ENCODE measurements around the gene HNRNPU.

Gene HNRNPU

DNA sequence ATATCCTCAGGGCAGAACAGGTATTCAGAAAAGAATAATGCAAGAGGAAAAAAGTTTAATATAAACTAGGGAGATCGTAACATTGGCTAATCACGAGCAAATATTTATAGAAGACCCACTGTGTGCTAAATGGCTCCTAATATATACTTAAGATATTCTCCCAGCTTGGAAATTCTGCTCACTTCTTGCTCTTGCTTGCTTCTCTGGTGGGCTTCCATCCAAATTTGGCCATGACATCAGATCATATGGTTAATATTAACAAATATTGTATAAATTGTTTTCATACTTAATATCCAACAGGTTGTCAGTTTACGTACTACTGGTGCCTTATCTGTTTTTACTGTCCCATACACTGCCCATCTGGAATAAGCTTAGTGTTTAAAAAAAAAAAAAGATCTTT lies 27.8 kb downstream of the HNRNPU start:
- POLR2A ChIA-PET, result interaction anchor here (1.2 to 4.9 kb wide), 6 partner anchors 11 to 206 kb away, joined by 3 to 98 read pairs (median 21); partner anchors contain the start of gene HNRNPU
- H3K9me3 ChIP-seq (ENCODE audit: control insufficient read depth, insufficient read depth, low read depth, low read length), result no peaks in the 10 kb centered on the region
- H3K4me1 ChIP-seq (ENCODE audit: control insufficient read depth, insufficient read depth, low read length), result peaks cover 10% of the 10 kb centered on the region; the same call in 1 of the 2 replicates

DNA sequence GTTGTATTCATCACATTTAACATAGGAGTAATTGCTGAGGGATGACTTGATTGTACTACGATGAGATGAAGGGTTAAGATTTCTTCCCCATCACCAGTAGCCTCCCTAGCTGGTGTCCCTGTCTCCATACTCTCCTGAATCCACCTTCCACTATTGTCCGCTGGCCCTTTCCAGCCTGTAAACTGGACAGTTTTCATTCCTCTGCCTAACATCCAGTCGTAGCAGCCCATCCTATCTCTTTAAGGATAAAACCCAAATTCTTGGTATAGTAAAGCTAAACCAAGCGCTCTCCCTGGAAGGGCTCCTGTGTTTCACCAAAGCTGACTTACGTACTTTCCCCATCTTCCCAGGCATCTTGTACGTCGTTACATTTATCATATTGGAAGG lies 28.2 kb downstream of the HNRNPU start:
- POLR2A ChIA-PET, result interaction anchor here (0.7 to 4.9 kb wide), 9 partner anchors 12 to 207 kb away, joined by 3 to 98 read pairs (median 10); partner anchors contain the start of gene HNRNPU
- CTCF ChIA-PET, result interaction anchor here (0.7 to 2.6 kb wide), 8 partner anchors 12 to 884 kb away, joined by 3 to 18 read pairs (median 5); no protein-coding TSS in a partner anchor
- TF ChIP-seq, protein P1, sequence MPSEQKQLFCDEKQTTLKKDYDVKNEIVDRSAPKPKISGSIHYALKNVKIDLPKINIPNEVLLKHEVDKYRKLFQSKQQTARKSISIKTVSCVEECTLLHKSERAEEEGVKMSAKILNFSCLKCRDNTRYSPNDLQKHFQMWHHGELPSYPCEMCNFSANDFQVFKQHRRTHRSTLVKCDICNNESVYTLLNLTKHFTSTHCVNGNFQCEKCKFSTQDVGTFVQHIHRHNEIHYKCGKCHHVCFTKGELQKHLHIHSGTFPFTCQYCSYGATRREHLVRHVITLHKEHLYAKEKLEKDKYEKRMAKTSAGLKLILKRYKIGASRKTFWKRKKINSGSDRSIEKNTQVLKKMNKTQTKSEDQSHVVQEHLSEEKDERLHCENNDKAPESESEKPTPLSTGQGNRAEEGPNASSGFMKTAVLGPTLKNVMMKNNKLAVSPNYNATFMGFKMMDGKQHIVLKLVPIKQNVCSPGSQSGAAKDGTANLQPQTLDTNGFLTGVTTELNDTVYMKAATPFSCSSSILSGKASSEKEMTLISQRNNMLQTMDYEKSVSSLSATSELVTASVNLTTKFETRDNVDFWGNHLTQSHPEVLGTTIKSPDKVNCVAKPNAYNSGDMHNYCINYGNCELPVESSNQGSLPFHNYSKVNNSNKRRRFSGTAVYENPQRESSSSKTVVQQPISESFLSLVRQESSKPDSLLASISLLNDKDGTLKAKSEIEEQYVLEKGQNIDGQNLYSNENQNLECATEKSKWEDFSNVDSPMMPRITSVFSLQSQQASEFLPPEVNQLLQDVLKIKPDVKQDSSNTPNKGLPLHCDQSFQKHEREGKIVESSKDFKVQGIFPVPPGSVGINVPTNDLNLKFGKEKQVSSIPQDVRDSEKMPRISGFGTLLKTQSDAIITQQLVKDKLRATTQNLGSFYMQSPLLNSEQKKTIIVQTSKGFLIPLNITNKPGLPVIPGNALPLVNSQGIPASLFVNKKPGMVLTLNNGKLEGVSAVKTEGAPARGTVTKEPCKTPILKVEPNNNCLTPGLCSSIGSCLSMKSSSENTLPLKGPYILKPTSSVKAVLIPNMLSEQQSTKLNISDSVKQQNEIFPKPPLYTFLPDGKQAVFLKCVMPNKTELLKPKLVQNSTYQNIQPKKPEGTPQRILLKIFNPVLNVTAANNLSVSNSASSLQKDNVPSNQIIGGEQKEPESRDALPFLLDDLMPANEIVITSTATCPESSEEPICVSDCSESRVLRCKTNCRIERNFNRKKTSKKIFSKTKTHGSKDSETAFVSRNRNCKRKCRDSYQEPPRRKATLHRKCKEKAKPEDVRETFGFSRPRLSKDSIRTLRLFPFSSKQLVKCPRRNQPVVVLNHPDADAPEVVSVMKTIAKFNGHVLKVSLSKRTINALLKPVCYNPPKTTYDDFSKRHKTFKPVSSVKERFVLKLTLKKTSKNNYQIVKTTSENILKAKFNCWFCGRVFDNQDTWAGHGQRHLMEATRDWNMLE (tag by site-specific recombination; conservative IDR thresholded peaks at IDR 0.05; ENCODE audit: low read depth), result peak; percentile 6; the same call in 1 of the 2 replicates
- TF ChIP-seq ZNF501 (tag by site-specific recombination; IDR thresholded peaks at IDR 0.05) (peak; percentile 80; the same call in 1 of the 2 replicates), ZBTB7A (tag by site-specific recombination; IDR thresholded peaks at IDR 0.05; ENCODE audit: low read depth) (no peak), WT1 (tag by site-specific recombination; IDR thresholded peaks at IDR 0.05) (no peak), ZFP37 (tag by site-specific recombination; IDR thresholded peaks at IDR 0.05) (peak; percentile 63; the same call in 1 of the 2 replicates), ZEB2 (tag by site-specific recombination; IDR thresholded peaks at IDR 0.05) (0 out of 2 replicates have a peak, but pooled peaks have one; percentile 86), ZNF600 (tag by site-specific recombination; IDR thresholded peaks at IDR 0.05) (peak; percentile 71), ZBTB20 (tag by site-specific recombination; IDR thresholded peaks at IDR 0.05) (peak; percentile 21; the same call in 1 of the 2 replicates), ZNF555 (tag by site-specific recombination; conservative IDR thresholded peaks at IDR 0.05) (no peak)

More for the DNA sequence above, 27.8 kb downstream of the HNRNPU start:
- Histone ChIP-seq H3K27ac (ENCODE audit: extremely low read depth, low read depth, low read length) (peak overlapping the region; percentile 99), H3K4me3 (ENCODE audit: low read depth, low read length) (peak overlapping the region; percentile 91), H3K36me3 (ENCODE audit: control insufficient read depth in 2 of 2, insufficient read depth in 1 of 2, low read length in 2 of 2) (peaks cover 6 to 30% of the 10 kb centered on the region in 2 experiments; a peak in 2 of 3 replicates)
- CTCF ChIA-PET, result interaction anchor here (0.7 to 2.6 kb wide), 9 partner anchors 11 to 884 kb away, joined by 3 to 18 read pairs (median 4); no protein-coding TSS in a partner anchor
- TF ChIP-seq ZNF341 (tag by site-specific recombination; IDR thresholded peaks at IDR 0.05; ENCODE audit: low read depth) (no peak), HOXA7 (CRISPR knock-in tag; IDR thresholded peaks at IDR 0.05; ENCODE audit: borderline replicate concordance) (no peak), ZFP3 (tag by site-specific recombination; IDR thresholded peaks at IDR 0.05; ENCODE audit: low read depth) (no peak), TRIM28 (IDR thresholded peaks at IDR 0.05; ENCODE audit: borderline replicate concordance, low read length) (0 out of 2 replicates have a peak, but pooled peaks have one; percentile 3), SCRT2 (tag by site-specific recombination; IDR thresholded peaks at IDR 0.05) (peak; percentile 77), ZNF473 (tag by site-specific recombination; IDR thresholded peaks at IDR 0.05) (no peak), SCRT1 (tag by site-specific recombination; IDR thresholded peaks at IDR 0.05; ENCODE audit: borderline replicate concordance) (peak; percentile 64; the same call in 1 of the 2 replicates), ZNF768 (tag by site-specific recombination; IDR thresholded peaks at IDR 0.05) (no peak), ZNF202 (tag by site-specific recombination; IDR thresholded peaks at IDR 0.05; ENCODE audit: borderline replicate concordance) (no peak)
- TF ChIP-seq, protein P2, sequence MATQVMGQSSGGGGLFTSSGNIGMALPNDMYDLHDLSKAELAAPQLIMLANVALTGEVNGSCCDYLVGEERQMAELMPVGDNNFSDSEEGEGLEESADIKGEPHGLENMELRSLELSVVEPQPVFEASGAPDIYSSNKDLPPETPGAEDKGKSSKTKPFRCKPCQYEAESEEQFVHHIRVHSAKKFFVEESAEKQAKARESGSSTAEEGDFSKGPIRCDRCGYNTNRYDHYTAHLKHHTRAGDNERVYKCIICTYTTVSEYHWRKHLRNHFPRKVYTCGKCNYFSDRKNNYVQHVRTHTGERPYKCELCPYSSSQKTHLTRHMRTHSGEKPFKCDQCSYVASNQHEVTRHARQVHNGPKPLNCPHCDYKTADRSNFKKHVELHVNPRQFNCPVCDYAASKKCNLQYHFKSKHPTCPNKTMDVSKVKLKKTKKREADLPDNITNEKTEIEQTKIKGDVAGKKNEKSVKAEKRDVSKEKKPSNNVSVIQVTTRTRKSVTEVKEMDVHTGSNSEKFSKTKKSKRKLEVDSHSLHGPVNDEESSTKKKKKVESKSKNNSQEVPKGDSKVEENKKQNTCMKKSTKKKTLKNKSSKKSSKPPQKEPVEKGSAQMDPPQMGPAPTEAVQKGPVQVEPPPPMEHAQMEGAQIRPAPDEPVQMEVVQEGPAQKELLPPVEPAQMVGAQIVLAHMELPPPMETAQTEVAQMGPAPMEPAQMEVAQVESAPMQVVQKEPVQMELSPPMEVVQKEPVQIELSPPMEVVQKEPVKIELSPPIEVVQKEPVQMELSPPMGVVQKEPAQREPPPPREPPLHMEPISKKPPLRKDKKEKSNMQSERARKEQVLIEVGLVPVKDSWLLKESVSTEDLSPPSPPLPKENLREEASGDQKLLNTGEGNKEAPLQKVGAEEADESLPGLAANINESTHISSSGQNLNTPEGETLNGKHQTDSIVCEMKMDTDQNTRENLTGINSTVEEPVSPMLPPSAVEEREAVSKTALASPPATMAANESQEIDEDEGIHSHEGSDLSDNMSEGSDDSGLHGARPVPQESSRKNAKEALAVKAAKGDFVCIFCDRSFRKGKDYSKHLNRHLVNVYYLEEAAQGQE (tag by site-specific recombination; IDR thresholded peaks at IDR 0.05), result no peak
- TF ChIP-seq, protein P3, sequence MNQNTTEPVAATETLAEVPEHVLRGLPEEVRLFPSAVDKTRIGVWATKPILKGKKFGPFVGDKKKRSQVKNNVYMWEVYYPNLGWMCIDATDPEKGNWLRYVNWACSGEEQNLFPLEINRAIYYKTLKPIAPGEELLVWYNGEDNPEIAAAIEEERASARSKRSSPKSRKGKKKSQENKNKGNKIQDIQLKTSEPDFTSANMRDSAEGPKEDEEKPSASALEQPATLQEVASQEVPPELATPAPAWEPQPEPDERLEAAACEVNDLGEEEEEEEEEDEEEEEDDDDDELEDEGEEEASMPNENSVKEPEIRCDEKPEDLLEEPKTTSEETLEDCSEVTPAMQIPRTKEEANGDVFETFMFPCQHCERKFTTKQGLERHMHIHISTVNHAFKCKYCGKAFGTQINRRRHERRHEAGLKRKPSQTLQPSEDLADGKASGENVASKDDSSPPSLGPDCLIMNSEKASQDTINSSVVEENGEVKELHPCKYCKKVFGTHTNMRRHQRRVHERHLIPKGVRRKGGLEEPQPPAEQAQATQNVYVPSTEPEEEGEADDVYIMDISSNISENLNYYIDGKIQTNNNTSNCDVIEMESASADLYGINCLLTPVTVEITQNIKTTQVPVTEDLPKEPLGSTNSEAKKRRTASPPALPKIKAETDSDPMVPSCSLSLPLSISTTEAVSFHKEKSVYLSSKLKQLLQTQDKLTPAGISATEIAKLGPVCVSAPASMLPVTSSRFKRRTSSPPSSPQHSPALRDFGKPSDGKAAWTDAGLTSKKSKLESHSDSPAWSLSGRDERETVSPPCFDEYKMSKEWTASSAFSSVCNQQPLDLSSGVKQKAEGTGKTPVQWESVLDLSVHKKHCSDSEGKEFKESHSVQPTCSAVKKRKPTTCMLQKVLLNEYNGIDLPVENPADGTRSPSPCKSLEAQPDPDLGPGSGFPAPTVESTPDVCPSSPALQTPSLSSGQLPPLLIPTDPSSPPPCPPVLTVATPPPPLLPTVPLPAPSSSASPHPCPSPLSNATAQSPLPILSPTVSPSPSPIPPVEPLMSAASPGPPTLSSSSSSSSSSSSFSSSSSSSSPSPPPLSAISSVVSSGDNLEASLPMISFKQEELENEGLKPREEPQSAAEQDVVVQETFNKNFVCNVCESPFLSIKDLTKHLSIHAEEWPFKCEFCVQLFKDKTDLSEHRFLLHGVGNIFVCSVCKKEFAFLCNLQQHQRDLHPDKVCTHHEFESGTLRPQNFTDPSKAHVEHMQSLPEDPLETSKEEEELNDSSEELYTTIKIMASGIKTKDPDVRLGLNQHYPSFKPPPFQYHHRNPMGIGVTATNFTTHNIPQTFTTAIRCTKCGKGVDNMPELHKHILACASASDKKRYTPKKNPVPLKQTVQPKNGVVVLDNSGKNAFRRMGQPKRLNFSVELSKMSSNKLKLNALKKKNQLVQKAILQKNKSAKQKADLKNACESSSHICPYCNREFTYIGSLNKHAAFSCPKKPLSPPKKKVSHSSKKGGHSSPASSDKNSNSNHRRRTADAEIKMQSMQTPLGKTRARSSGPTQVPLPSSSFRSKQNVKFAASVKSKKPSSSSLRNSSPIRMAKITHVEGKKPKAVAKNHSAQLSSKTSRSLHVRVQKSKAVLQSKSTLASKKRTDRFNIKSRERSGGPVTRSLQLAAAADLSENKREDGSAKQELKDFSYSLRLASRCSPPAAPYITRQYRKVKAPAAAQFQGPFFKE (tag by site-specific recombination; IDR thresholded peaks at IDR 0.05; ENCODE audit: borderline replicate concordance), result no peak

More for the DNA sequence above, 28.2 kb downstream of the HNRNPU start:
- H3K4me3 ChIP-seq (ENCODE audit: low read depth, low read length), result peak overlapping the region; percentile 91
- H3K36me3 ChIP-seq (ENCODE audit: control insufficient read depth in 2 of 2, insufficient read depth in 1 of 2, low read length in 2 of 2), result peaks cover 6 to 25% of the 10 kb centered on the region in 2 experiments; a peak in 2 of 3 replicates
- no peaks in the 10 kb centered on the region for H3K9me3 ChIP-seq (ENCODE audit: control insufficient read depth, insufficient read depth, low read depth, low read length)
- peak overlapping the region; percentile 99 for H3K27ac ChIP-seq (ENCODE audit: extremely low read depth, low read depth, low read length)
- peaks cover 10% of the 10 kb centered on the region; the same call in 1 of the 2 replicates for H3K4me1 ChIP-seq (ENCODE audit: control insufficient read depth, insufficient read depth, low read length)
